Measurements from ENCODE around the gene TMIE. TPM values are rescaled to one million over a fixed set of nuclear protein-coding genes. Genes with fewer than 3 reads are reported as not detected.
"Not testable (repeated sequence)": the region's sequence is repeated elsewhere in the genome, so short reads cannot be mapped to it uniquely, and the experiment has no call there.

TMIE gene
- total RNA-seq, 2 donors from 2014 or later = 0.84 to 1.0 TPM

DNA sequence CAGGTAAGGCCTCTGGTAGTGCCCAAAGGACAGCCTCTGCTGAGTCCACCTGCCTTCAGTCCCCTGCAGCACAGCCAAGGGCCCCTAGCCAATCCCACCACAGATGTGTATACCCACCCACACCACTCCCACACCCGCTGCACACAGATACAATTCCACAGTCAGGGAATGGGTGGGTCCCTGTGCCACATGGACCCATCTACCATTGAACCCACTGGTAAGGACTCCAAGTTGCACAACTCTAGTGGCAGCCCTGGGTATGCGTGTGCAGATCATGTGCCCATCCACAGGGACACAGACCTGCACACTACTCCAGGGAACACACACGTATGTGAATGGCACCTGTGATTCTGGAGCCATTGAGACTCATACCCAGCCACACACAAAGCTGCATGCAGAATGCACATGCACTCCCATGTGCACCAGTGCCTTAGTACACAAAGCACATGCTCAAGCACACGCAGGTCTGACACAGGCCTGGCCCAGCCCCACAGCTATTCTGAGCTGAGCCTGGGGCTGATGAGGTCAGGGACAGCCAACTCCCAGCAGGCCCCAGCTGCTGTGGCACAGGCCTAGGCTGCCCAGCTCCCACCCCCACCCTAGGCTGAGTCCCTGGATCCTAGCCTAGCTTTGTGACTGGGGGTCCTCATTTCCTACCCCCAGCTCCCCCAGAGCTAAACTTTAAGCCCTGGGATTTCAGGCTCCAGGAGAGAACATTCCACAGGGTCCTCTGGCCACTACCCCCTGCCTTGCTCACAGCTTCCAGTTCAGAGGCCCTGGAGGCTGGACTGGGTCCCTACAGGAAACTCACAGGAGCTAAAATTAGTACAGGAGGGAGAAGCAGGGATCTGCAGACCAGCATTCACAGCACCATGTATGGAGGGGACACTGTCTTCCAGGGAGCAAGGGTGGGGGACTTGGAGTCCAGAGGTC lies 5.0 kb upstream of the TMIE start:
- DNase-seq (ENCODE audit: low spot score in 2 of 2) = no peak
- no peaks in the 10 kb centered on the region for H3K9me3 Mint-ChIP-seq

GRCh38 chr3:46699676-46700523 lies 1.3 kb upstream of the TMIE start:
- peak overlapping the region in 1 of 2 donors; percentile 50 for H3K27ac Mint-ChIP-seq
- ATAC-seq = no peak
- DNase-seq (ENCODE audit: low spot score in 2 of 2) = no peak
- H3K9me3 Mint-ChIP-seq = no peaks in the 10 kb centered on the region
- no peaks in the 10 kb centered on the region for H3K36me3 Mint-ChIP-seq

More for the DNA sequence above, 5.0 kb upstream of the TMIE start:
- H3K36me3 Mint-ChIP-seq = no peaks in the 10 kb centered on the region
- H3K27ac Mint-ChIP-seq = peak overlapping the region; percentile 50 to 89
- ATAC-seq = no peak

DNA sequence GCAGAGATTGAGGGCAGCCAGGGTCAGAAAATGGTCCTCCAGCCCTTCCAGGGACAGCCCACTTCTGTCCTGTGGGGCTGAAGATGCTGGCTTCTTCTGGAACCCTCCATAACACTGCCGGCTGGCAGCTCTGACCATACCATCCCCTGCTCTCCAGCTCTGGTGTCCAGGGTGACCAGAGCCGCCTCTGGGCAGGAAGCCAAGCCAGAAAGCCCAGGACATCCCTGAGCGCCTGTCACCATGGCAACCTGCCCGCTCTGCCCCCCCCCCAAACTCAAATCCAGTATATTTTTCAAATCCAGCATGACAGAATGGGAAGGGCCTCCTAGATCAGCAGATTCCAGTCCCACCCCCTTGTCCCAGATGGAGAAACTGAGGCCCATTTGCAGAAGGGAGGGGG lies 420 bp upstream of the TMIE start:
- DNase-seq (ENCODE audit: low spot score in 2 of 2) = no peak
- Mint-ChIP-seq H3K9me3 (no peaks in the 10 kb centered on the region), H3K27ac (no peak overlapping the region), H3K36me3 (no peaks in the 10 kb centered on the region)
- no peak for ATAC-seq

DNA sequence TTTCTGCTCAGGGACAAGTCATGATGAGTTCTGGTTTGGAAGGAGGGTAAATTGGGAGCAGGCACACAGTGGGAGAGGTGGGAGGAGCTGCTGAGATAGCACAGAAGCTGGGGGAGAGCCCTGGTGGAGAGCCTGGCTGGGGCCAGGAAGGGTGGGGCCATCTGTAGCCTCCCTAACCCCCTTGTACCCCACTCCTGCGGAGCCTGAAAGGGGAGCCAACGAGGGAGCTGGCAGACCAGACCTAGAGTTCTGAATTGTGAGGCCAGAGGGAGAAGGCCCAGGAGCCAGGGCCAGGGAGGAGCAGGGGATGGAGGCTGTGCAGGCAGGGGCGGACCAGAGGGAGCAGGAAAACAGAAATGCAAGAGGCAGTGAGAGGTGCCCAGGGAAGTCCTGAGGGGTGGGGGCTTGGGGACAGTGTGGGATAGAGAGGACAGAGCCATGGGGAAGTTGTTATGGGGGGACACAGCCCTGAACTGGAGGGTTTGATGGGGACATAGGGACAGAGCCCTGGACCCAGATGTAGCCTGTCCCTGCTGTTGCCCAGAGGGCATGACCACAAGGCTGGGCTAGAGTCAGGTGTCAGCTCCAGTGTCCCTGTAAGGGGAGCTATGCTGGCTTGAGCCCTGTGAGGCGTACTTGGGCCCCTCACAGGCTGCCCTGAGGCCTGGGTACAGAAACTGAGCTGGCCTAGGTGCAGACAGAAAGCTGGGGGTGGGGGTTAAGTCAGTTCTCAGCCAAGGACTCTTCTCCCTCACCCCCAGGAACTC lies 1.2 kb downstream of the TMIE start:
- no peak for ATAC-seq
- Mint-ChIP-seq H3K27ac (no peak overlapping the region), H3K9me3 (no peaks in the 10 kb centered on the region), H3K36me3 (no peaks in the 10 kb centered on the region)
- DNase-seq (ENCODE audit: low spot score in 2 of 2) = no peak

GRCh38 chr3:46703013-46703520 lies 1.9 kb downstream of the TMIE start:
- ATAC-seq (no peak), DNase-seq (ENCODE audit: low spot score in 2 of 2) (no peak)
- H3K36me3 Mint-ChIP-seq = no peaks in the 10 kb centered on the region
- no peak overlapping the region for H3K27ac Mint-ChIP-seq
- H3K9me3 Mint-ChIP-seq = no peaks in the 10 kb centered on the region

DNA sequence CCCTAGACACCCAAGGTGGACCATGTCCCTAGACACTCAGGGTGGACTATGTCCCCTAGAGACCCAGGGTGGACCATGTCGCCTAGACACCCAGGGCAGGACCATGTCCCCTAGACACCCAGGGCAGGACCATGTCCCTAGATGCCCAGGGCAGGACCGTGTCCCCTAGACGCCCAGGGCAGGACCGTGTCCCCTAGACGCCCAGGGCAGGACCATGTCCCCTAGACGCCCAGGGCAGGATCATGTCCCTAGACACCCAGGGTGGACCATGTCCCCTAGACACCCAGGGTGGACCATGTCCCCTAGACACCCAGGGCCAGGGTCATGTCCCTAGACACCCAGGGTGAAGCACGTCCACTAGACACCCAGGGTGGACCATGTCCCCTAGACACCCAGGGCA lies 3.2 kb downstream of the TMIE start:
- H3K9me3 Mint-ChIP-seq; ATAC-seq; H3K36me3 Mint-ChIP-seq; H3K27ac Mint-ChIP-seq; DNase-seq (ENCODE audit: low spot score in 2 of 2): not testable (repeated sequence)

GRCh38 chr3:46705022-46705530 lies 3.9 kb downstream of the TMIE start:
- Mint-ChIP-seq H3K27ac (peak overlapping the region in 1 of 2 donors; percentile 77), H3K36me3 (no peaks in the 10 kb centered on the region), H3K9me3 (no peaks in the 10 kb centered on the region)
- ATAC-seq = peak; percentile 76 to 87
- peak; percentile 52 to 65 for DNase-seq (ENCODE audit: low spot score in 2 of 2)

DNA sequence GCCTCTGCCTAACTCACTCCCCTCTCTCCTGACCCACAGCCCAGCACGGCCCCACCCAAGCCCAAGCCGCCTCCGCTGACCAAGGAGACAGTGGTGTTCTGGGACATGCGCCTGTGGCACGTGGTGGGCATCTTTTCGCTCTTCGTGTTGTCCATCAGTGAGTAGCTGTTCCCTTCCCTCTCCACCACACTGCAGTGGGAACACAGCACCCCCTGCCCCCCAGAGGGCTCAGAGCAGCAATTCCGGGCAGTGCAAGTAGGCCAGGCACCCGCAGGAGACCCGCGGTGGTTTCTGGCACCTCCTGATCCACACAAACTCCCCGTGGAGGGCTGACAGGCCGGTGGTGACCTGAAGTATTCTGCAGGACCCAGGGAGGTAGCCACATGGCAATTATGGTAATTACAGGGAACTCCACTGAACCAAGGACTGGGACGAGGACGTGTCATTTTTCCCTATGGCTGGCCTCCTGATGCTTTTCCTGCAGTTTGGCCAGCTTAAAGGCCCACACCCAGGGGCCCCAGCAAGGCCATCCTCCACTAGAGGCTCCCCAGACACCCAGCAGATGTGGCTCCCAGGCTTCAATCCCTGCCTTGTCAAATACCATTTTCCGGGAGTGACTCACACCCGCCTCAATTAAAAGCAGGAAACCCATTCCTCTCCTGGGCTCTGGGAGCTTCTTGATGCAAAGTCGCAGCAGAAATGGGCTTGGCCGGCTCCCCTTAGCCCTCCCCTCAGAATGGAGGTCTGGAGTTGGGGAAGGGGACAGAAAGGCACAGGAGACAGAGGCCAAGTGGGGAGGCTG lies 4.8 kb downstream of the TMIE start:
- no peak for ATAC-seq
- Mint-ChIP-seq H3K9me3 (no peaks in the 10 kb centered on the region), H3K27ac (peak overlapping the region in 1 of 2 donors; percentile 77), H3K36me3 (no peaks in the 10 kb centered on the region)
- peak in 1 of 2 donors; percentile 51 for DNase-seq (ENCODE audit: low spot score in 2 of 2)

- H3K9me3 Mint-ChIP-seq = no peaks in the 10 kb centered on the region
- H3K36me3 Mint-ChIP-seq = no peaks in the 10 kb centered on the region
- DNase-seq (ENCODE audit: low spot score in 2 of 2) = peak in 1 of 2 donors; percentile 47
- no peak overlapping the region for H3K27ac Mint-ChIP-seq
- no peak for ATAC-seq
These were observed 5.8 kb downstream of the TMIE start for GRCh38 chr3:46706771-46707582.

DNA sequence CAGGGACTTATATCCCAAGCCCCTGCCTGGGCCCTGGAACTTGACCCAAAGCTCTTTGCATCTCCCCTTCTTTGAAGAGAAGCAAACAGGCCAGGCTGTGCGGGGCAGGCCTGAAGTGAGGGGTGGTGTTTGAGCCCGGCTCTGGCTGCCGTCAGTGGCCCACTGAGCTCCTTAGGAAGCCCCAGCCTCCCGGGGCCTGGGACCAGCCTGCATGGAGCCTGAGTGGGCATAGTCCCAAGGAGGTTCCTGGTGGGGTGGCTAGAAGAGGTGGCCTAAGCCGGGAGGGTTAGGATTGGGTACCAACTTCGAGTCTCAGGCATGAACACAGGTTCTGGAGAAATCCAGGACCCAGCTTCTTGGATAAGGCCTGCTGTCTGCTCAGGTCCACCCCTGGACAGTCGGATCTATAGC lies 6.4 kb downstream of the TMIE start:
- DNase-seq (ENCODE audit: low spot score in 2 of 2) (peak in 1 of 2 donors; percentile 44), ATAC-seq (no peak)
- Mint-ChIP-seq H3K27ac (no peak overlapping the region), H3K9me3 (no peaks in the 10 kb centered on the region), H3K36me3 (no peaks in the 10 kb centered on the region)

DNA sequence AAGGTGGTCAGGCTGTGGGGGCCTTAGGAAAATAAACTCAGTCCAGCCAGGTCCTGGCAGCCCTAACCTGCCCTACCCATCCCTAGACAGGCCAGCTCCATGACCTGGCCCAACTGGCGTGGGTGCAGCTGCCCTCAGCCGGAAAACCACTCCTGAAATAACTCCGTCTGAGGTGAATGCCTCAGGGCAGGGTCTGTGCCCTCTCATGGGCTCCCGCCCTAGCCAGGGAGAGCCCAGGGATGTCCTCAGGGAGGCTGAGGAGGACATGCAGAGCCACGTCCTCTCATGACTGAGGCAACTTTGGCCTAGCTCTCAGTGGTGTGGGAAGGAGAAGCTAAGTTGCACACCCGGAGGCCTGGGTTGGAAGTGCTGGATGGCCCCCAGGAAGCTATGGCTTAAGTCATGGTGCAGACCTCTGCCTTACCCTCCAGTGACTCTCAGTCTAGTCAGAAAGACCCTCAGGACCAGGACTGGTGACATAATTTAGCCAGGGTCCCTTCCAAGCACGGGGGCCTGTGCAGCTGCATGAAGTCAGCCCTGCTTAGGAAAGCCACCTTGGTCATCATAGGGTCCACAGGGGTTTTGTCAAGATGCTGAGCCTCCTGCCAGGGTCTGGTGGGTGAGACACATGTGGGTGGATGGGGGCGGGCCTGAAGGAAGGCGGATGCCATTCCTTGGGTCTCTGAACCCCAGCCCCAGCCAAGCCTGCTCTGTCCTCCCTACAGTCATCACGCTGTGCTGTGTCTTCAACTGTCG lies 7.4 kb downstream of the TMIE start:
- no peaks in the 10 kb centered on the region for H3K9me3 Mint-ChIP-seq
- no peaks in the 10 kb centered on the region for H3K36me3 Mint-ChIP-seq

DNA sequence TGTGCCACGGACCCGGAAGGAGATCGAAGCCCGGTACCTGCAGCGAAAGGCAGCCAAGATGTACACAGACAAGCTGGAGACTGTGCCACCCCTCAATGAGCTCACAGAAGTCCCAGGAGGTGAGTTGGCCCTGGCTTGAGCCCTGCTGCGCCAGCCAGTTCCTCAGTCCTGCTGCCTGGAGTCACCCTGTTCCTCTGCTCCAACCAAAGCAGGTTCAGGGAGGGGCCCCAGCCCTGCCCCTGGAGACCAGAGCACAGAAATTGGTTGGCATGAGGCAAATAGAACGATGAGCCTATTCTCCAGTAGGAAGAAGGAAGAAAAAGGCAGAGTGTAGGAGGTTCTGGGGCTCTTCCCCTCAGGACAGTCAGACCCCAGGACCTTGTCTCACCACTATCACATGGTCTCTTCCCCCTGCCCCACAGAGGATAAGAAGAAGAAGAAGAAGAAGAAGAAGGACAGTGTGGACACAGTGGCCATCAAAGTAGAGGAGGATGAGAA lies 8.0 kb downstream of the TMIE start:
- Mint-ChIP-seq H3K36me3 (no peaks in the 10 kb centered on the region), H3K9me3 (no peaks in the 10 kb centered on the region), H3K27ac (peak overlapping the region in 1 of 2 donors; percentile 10)
- no peak for ATAC-seq
- peak in 1 of 2 donors; percentile 46 for DNase-seq (ENCODE audit: low spot score in 2 of 2)

More for the DNA sequence above, 7.4 kb downstream of the TMIE start:
- ATAC-seq = no peak
- peak in 1 of 2 donors; percentile 52 for DNase-seq (ENCODE audit: low spot score in 2 of 2)
- no peak overlapping the region for H3K27ac Mint-ChIP-seq

DNA sequence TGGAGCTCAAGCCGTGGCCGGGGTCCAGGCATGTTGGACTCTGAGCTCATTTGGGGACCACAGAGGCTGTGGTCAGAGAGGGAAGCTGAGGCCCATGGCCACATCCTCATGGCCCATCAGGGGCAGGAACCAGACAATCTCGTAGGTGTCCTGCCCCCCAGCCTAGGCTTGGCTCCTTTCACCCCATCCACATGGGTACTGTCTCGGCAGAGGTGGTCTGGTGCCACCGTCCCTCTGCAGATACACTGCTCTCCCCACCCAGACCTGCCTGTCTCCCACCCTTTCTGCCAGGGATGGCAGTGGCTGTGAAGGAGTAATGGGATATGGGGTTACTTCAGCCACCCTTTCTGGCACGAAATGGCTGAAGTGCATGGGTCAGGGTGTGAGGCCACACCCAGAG lies 8.5 kb downstream of the TMIE start:
- Mint-ChIP-seq H3K27ac (no peak overlapping the region), H3K36me3 (no peaks in the 10 kb centered on the region), H3K9me3 (no peaks in the 10 kb centered on the region)
- DNase-seq (ENCODE audit: low spot score in 2 of 2) (peak in 1 of 2 donors; percentile 38), ATAC-seq (no peak)

DNA sequence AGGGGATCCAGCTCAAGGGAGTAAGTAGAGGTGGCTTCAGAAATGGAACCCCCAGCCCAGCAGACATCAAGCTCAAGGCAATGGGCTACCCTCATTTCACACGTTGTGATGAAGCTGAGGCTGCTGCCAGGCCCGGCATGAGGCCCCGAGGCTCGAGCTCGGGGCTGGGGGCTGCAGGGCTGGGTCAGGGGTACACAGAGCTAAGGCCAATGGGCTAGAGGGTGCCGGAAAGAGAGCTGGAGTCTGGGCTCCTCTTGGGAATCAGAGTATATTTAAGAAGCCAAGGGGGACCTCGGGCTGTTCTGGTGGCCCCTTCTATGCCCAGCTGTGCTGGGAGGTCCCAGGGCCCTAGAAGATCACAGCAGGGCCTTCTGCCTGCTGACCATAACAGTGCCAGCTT lies 9.0 kb downstream of the TMIE start:
- no peaks in the 10 kb centered on the region for H3K9me3 Mint-ChIP-seq
- ATAC-seq (no peak), DNase-seq (ENCODE audit: low spot score in 2 of 2) (no peak)
- H3K27ac Mint-ChIP-seq = no peak overlapping the region
- no peaks in the 10 kb centered on the region for H3K36me3 Mint-ChIP-seq

Data from activated naive CD4-positive, alpha-beta T cell treated with anti-CD3 and anti-CD28 coated beads, Interleukin-2, amount 50 U/mL, for 72 hours (primary cell).